Stimulated activated CD4-positive, alpha-beta T cell treated with anti-CD3 and anti-CD28 coated beads, Interleukin-15, amount 100 ng/mL, for 1 hour (primary cell): ENCODE results near the gene WDR4.
A peak's percentile ranks its signal among the peaks of the same experiment; 100 is the strongest.
"Not testable (repeated sequence)": the region's sequence is repeated elsewhere in the genome, so short reads cannot be mapped to it uniquely, and the experiment has no call there.

Source experiments
- DNase-seq, 2 donors: peaks; one replicate each; pipeline ENCODE4 v3.0.0-alpha.2; 2020; ENCODE audit warnings: low read depth in 1 of 2, low spot score in 1 of 2

WDR4 gene

GRCh38 chr21:42878993-42879787 is at the start of gene WDR4:
WDR4 (minus strand) TSS chr21:42879539; CDS start chr21:42879495, 44 bp downstream.
- peak; percentile 96 to 97 for DNase-seq

GRCh38 chr21:42927474-42928200 is 48.3 kb upstream of the WDR4 start:
- DNase-seq = not testable (repeated sequence)

GRCh38 chr21:42925114-42925926 is 46.0 kb upstream of the WDR4 start, which contains the start of gene ERVH48-1:
ERVH48-1 (minus strand) TSS chr21:42925630; CDS start chr21:42919006, 6,624 bp downstream.
- DNase-seq = no peak

- DNase-seq = no peak
Measured at GRCh38 chr21:42924433-42924751, 45.1 kb upstream of the WDR4 start.

GRCh38 chr21:42923553-42924432 is 44.5 kb upstream of the WDR4 start:
- peak; percentile 14 to 16 for DNase-seq

GRCh38 chr21:42922918-42923317 is 43.6 kb upstream of the WDR4 start:
- no peak for DNase-seq

GRCh38 chr21:42921927-42922326 is 42.6 kb upstream of the WDR4 start:
- no peak for DNase-seq

GRCh38 chr21:42918291-42918690 is 39.0 kb upstream of the WDR4 start:
- no peak for DNase-seq

GRCh38 chr21:42913476-42913875 is 34.1 kb upstream of the WDR4 start:
- no peak for DNase-seq

GRCh38 chr21:42911920-42912319 is 32.6 kb upstream of the WDR4 start:
- not testable (repeated sequence) for DNase-seq

- not testable (repeated sequence) for DNase-seq
Measured at GRCh38 chr21:42908484-42908883, 29.1 kb upstream of the WDR4 start.

- DNase-seq = no peak
Measured at GRCh38 chr21:42906233-42906632, 26.9 kb upstream of the WDR4 start.

GRCh38 chr21:42905195-42905594 is 25.9 kb upstream of the WDR4 start:
- DNase-seq = no peak

- no peak for DNase-seq
Measured at GRCh38 chr21:42903817-42904216, 24.5 kb upstream of the WDR4 start.

- no peak for DNase-seq
Measured at GRCh38 chr21:42900446-42900845, 21.1 kb upstream of the WDR4 start.

- DNase-seq = peak; percentile 100
Measured at GRCh38 chr21:42892931-42893755, 13.8 kb upstream of the WDR4 start, which contains the start of gene NDUFV3. NDUFV3 (plus strand) TSS chr21:42893309; CDS start chr21:42893334, 25 bp downstream.

GRCh38 chr21:42892582-42892930 is 13.2 kb upstream of the WDR4 start:
- DNase-seq = no peak

- DNase-seq = no peak
Measured at GRCh38 chr21:42887326-42887725, 8.0 kb upstream of the WDR4 start.

- DNase-seq = no peak
Measured at GRCh38 chr21:42883921-42884320, 4.6 kb upstream of the WDR4 start.

GRCh38 chr21:42880352-42880751 is 1.0 kb upstream of the WDR4 start:
- DNase-seq = no peak
